Lower lobe of right lung (tissue), 2 donors: Measurements from ENCODE around the gene ALG9. TPM values are rescaled to one million over a fixed set of nuclear protein-coding genes. Genes with fewer than 3 reads are reported as not detected.

Source experiments
- ATAC-seq, 2 donors: fragments of 200-7000 bp; cut with Tn5 transposase; one replicate each; pipeline ENCODE4 v1.9.1; 2020 to 2022; ENCODE audit warnings: mild to moderate bottlenecking in 2 of 2, moderate library complexity in 2 of 2
- DNase-seq: peaks from one replicate; pipeline ENCODE4 v3.0.0-alpha.2; 2020
- H3K27ac ChIP-seq: fragments of 200-600 bp; one replicate; pipeline ENCODE4 v1.8.0; 2022
- H3K27me3 ChIP-seq: fragments of 200-600 bp; one replicate; pipeline ENCODE4 v1.8.0; 2022; ENCODE audit warnings: low read depth
- H3K36me3 ChIP-seq: fragments of 200-600 bp; one replicate; pipeline ENCODE4 v1.8.0; 2022; ENCODE audit warnings: mild to moderate bottlenecking
- H3K4me1 ChIP-seq: fragments of 200-600 bp; one replicate; pipeline ENCODE4 v1.8.0; 2022
- H3K4me3 ChIP-seq: fragments of 200-600 bp; one replicate; pipeline ENCODE4 v1.8.0; 2022; ENCODE audit warnings: mild to moderate bottlenecking
- H3K9me3 ChIP-seq: fragments of 200-600 bp; one replicate; pipeline ENCODE4 v1.8.0; 2022
- intact Hi-C: fragments of 100-400 bp; cut with DNase I; formaldehyde crosslinking; loops from one replicate; pipeline ENCODE4 v1.11.0; 2022
- total RNA-seq: library from RNA; stranded (reverse); fragmentation: NEBNext Ultra II Directional; extraction: Animal tissue kit (Norgen Biotek cat#: 25700); gene quantifications from one replicate; pipeline ENCODE4 v1.2.1, GENCODE V29; 2021
- TF ChIP-seq, protein P1 (sequence below): fragments of 200-600 bp; IDR thresholded peaks from one replicate; pipeline ENCODE4 v1.8.0; 2022; ENCODE audit warnings: antibody characterized with exemption, mild to moderate bottlenecking
- donor health status: DM: no; HTN: yes; CAD: no; lungs with severe emphysema.

The ALG9 gene
- total RNA-seq, 1 donor from 2014 or later: 25.5 TPM

- intact Hi-C loops: no loop called here
- H3K9me3 ChIP-seq: no peaks in the 10 kb centered on the region
- no peaks in the 10 kb centered on the region for H3K27me3 ChIP-seq
- H3K36me3 ChIP-seq: peaks cover 66% of the 10 kb centered on the region
- H3K27ac ChIP-seq: no peak overlapping the region
- TF ChIP-seq, protein P1, sequence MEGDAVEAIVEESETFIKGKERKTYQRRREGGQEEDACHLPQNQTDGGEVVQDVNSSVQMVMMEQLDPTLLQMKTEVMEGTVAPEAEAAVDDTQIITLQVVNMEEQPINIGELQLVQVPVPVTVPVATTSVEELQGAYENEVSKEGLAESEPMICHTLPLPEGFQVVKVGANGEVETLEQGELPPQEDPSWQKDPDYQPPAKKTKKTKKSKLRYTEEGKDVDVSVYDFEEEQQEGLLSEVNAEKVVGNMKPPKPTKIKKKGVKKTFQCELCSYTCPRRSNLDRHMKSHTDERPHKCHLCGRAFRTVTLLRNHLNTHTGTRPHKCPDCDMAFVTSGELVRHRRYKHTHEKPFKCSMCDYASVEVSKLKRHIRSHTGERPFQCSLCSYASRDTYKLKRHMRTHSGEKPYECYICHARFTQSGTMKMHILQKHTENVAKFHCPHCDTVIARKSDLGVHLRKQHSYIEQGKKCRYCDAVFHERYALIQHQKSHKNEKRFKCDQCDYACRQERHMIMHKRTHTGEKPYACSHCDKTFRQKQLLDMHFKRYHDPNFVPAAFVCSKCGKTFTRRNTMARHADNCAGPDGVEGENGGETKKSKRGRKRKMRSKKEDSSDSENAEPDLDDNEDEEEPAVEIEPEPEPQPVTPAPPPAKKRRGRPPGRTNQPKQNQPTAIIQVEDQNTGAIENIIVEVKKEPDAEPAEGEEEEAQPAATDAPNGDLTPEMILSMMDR: no peak
- peaks cover 27% of the 10 kb centered on the region for H3K4me1 ChIP-seq
- no peak for ATAC-seq
- no peak overlapping the region for H3K4me3 ChIP-seq
- DNase-seq: no peak
Observed at GRCh38 chr11:111762981-111763643, 108.3 kb downstream of the ALG9 start.

- no peak overlapping the region for H3K27ac ChIP-seq
- intact Hi-C loops: no loop called here
- DNase-seq (no peak), ATAC-seq (no peak)
- TF ChIP-seq, protein P1: no peak
- no peak overlapping the region for H3K4me3 ChIP-seq
- no peaks in the 10 kb centered on the region for H3K9me3 ChIP-seq
- peaks cover 72% of the 10 kb centered on the region for H3K36me3 ChIP-seq
- H3K4me1 ChIP-seq: peaks cover 24% of the 10 kb centered on the region
- no peaks in the 10 kb centered on the region for H3K27me3 ChIP-seq
Observed at GRCh38 chr11:111762526-111762925, 108.9 kb downstream of the ALG9 start.

- no peaks in the 10 kb centered on the region for H3K9me3 ChIP-seq
- DNase-seq (no peak), ATAC-seq (no peak)
- H3K4me3 ChIP-seq: no peak overlapping the region
- TF ChIP-seq, protein P1: no peak
- no peak overlapping the region for H3K27ac ChIP-seq
- H3K36me3 ChIP-seq: peaks cover 85% of the 10 kb centered on the region
- no peaks in the 10 kb centered on the region for H3K27me3 ChIP-seq
- intact Hi-C loops: no loop called here
- peaks cover 14% of the 10 kb centered on the region for H3K4me1 ChIP-seq
Observed at GRCh38 chr11:111761036-111761435, 110.3 kb downstream of the ALG9 start.

DNA sequence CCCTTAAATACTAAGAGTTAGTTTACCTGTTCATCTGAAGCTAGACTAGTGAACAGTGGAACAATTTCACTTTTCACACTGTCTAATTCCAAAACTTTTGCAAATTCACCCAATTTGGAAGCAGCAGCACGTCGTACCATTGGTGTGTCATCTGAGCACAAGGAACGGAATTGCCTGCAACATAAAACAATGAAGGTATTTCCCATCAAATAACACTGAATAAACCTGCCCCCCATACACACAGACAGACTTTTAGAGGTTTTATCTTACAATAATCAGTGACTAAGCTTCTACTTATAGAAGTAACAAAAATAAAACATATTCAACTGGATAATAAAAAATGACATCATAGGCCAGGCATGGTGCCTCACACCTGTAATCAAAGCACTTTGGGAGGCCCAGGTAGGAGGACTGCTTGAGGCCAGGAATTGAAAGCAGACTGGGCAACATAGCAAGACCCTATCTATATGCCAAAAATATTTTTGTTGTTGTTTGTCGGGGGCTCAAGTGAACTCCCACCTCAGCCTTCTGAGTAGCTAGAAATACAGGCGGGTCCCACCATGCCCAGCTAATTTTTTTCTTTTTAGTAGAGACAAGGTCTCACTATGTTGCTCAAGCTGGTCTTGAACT lies 111.5 kb downstream of the ALG9 start:
- Histone ChIP-seq H3K36me3 (peaks cover 95% of the 10 kb centered on the region), H3K27ac (no peak overlapping the region), H3K27me3 (no peaks in the 10 kb centered on the region), H3K9me3 (no peaks in the 10 kb centered on the region), H3K4me3 (no peak overlapping the region), H3K4me1 (peaks cover 11% of the 10 kb centered on the region)
- intact Hi-C loops: no loop called here
- no peak for ATAC-seq
- DNase-seq: no peak
- TF ChIP-seq, protein P1: no peak

- TF ChIP-seq, protein P1: no peak
Observed at GRCh38 chr11:111759376-111759775, 112.0 kb downstream of the ALG9 start.

More at GRCh38 chr11:111759376-111759775, 112.0 kb downstream of the ALG9 start:
- no peak overlapping the region for H3K27ac ChIP-seq
- no peak for DNase-seq
- H3K27me3 ChIP-seq: no peaks in the 10 kb centered on the region
- H3K9me3 ChIP-seq: no peaks in the 10 kb centered on the region
- peaks cover 96% of the 10 kb centered on the region for H3K36me3 ChIP-seq
- ATAC-seq: no peak
- H3K4me3 ChIP-seq: no peak overlapping the region
- peaks cover 6% of the 10 kb centered on the region for H3K4me1 ChIP-seq
- intact Hi-C loops: no loop called here
